ENCODE results near the gene GABRA4.

- TF ChIP-seq EZH2 (IDR thresholded peaks at IDR 0.05; ENCODE audit: low read length, missing control alignments) (no peak), CTCF (conservative IDR thresholded peaks at IDR 0.05 in 1 of 2, IDR thresholded peaks at IDR 0.05 in 1 of 2; ENCODE audit: low read depth in 1 of 2, low read length in 2 of 2) (no peak)
These were observed 40.9 kb downstream of the GABRA4 start for GRCh38 chr4:46952451-46952850.

Data from fibroblast of lung (primary cell).